NCI-H1930 (cell line): ENCODE data around the gene CRISP1.
"Not testable (repeated sequence)": the region's sequence is repeated elsewhere in the genome, so short reads cannot be mapped to it uniquely, and the experiment has no call there.

Source experiments
- DNase-seq, 2 experiments: peaks; one replicate each; lab custom pipeline; 2025; lab: John Stamatoyannopoulos, UW

CRISP1 gene

DNA sequence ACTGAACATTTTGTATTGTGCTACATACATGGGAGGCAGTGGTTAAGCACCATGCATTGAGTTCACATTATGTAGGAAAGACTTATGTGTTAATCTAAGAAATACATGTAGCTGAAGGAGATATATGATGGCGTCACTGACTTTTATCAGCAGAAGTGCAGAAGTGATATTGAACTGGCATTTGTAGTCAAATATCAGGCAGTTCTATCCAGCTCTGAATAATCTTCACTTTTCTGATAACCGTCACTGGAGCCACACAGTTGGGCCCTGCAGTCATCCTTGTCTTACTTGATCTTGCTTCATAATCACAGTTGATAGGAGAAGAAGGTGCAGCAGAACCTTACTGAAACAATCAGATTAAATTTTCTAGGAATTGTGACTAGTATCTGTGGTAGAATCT is 26.4 kb downstream of the CRISP1 start:
- no peak for DNase-seq

DNA sequence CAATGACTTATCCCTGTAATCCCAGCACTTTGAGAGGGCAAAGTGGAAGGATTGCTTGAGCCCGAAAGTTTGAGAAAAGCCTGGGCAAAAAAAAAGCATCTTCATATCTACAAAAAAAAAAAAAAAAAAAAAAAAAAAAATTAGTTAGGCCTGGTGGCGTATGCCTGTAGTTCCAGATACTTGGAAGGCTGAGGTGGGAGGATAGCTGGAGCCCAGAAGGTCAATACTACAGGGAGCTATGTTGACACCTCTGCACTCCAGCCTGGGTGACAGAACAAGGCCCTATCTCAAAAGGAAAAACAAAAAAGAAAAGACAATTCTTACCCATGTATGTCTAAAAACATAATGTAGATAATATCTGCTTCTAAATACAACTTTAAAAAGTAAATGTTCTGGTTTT is 27.2 kb downstream of the CRISP1 start:
- DNase-seq, result no peak

DNA sequence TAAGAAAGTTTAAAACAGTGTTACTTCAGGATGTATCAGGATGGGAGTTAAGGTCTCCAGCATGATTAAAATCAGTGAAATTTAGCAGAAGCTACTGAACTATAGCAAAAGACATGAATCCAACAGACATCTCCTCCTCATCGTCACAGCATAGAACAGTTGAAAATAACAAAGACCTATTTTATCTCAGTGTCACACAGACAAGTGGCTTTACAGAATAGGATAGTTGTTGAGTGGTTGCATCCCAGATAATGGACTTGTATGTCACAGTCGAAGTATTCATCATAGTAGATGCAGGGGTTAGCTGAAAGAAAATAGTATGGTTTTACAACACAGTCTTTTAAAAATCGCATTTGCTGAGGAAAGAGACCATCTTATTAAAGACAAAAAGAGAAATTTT is 31.2 kb downstream of the CRISP1 start:
- no peak for DNase-seq

DNA sequence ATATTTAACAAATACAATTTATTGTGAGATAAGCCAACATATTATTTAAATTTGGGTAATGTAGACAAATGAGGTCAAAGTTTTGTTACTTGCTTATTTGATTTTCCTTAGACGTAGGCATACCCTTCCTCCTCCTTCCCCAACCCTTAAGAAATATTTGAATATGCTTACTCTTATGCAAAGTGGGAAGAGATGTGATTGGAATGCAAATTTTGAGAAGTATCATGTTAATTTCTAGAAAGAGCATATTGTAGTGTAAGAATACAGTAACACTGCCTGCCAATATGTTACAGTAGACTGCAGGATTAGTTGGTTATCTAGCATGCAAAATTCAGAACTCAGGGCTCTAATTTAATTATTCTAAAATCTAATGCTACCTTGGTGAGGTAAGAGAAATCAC is 32.9 kb downstream of the CRISP1 start:
- DNase-seq, result no peak

DNA sequence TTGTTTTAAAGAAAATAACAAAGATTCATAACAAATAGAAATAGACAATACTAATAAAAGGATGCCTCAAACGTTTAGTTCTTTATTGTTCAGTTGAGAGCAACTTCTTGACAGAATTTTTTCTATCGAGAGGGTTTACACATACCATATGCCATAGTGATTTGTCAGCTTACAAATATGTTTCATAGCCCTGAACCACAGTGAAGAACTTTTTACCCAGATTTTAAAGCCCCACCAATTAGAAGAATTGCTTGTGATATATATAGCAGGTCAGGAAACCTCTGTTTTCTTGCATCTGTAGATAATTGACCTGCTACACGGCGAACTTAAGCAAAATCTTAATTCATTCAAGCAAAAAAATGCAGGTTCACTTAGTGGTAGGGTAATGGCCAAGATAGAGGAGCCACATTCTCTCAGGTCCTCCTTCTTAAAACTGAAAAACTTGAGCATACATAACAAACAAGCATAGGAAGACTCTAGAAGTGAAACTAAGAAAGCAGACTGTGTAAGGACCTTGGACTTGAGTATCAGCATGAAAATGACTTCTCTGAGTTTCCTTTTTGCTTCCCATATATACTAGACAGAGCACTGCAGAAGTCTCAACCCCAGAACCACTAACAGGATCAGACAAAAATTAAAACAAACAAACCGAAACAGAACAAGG is 39.5 kb downstream of the CRISP1 start:
- no peak for DNase-seq

DNA sequence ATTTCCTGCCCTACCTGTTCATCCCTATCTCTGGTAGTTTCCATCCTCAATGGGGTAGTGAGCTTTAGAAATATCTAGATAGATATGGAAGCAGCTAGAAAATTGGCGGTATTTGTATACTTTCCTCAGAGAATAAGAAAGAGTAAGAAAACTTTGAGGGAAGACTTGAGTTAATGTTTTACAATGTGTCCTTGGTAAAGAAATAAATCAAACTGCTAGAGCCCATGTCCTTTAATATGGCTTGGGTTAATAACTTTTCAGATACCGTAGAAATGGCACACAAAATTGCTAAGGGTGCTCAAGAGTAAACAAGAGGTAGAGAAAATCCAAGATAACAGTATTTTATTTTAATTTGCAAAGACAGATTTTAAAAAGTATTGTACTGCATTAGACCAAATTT is 51.2 kb downstream of the CRISP1 start:
- DNase-seq, result no peak

DNA sequence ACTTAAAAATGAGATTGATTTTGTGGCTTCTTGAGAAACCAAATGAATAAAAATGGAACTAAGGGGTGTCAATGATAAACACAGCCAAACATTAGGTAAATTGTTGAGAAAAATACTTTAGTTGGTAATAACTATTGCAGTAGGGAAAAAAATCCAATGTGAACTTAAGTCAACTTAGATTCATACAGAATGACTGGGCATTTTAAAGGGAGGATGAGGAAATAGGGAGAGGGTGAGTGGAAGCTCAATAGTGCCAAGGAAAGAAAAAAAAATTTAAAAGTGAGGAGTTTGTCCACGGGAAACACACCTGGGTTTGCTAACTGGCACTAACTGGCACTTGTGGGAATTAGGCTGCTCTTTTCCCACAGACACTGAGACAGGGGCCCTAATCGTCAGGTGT is 53.1 kb downstream of the CRISP1 start:
- no peak for DNase-seq

DNA sequence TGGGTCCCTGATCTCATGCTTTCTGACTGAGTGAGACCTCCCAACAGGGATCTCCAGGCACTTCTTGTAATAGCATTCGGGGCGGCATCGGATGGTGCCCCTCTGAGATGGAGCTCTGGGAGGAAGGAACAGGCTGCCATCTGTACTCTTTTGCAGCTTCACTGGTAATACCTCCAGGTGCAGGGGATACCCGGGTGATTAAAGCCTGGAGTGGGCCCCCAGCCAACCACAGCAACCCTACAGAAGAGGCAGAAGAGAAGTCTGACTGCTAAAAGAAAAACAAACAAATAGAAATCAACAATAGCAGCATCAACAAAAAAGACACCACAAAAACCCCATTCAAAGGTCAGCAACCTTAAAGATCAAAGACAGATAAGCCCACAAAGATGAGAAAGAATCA is 60.2 kb downstream of the CRISP1 start:
- DNase-seq, result no peak

DNA sequence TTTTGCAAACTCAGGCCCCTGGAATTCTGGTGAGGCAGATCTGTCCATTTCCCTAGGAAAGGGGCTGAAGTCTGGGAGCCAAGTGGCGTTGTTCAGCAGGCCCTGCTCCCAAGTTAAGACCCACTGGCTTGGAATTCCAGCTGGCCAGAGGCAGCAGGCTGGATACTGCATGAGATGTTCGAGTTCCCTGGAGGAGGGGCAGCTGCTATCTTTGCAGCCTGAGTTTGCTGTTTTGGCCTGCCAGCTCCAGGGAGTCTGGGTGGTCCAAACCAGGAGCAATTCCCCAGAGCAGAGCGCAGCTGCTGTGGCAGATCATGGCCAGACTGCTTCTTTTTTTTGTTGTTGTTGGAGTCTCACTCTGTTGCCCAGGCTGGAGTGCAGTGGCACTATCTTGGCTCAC is 61.1 kb downstream of the CRISP1 start:
- DNase-seq, result no peak

DNA sequence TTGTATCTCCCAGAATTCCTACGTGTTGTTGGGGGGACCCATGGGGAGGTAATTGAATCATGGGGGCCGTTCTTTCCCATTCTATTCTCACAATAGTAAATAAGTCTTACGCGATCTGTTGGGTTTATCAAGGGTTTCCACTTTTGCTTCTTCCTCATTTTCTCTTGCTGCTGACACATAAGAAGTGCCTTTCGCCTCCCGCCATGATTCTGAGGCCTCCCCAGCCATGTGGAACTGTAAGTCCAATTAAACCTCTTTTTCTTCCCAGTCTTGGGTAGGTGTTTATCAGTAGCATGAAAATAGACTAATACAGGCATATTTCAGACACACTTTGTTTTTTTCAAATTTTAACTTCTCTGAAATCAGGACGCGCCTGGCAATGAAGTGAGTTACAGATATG is 64.8 kb downstream of the CRISP1 start:
- no peak for DNase-seq

DNA sequence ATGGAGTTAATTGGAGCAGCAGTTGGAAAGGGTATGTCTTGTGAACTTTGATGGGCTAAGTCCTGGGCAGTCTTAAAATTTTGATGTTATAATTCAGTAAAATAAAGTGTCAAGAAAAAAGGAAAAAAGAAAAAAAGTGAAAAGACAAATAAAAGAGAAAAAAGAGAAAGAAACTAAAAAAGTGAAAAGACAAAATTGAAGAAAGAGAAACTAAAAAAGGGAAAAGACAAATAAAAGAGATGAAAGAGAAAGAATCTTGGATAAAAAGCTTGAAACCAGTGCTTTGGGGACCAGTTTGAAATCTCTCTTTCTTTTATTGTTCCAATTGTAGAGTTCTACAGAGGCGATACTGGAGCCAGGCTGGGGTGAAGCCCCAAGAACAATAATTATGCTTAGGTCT is 67.2 kb downstream of the CRISP1 start:
- DNase-seq, result no peak

DNA sequence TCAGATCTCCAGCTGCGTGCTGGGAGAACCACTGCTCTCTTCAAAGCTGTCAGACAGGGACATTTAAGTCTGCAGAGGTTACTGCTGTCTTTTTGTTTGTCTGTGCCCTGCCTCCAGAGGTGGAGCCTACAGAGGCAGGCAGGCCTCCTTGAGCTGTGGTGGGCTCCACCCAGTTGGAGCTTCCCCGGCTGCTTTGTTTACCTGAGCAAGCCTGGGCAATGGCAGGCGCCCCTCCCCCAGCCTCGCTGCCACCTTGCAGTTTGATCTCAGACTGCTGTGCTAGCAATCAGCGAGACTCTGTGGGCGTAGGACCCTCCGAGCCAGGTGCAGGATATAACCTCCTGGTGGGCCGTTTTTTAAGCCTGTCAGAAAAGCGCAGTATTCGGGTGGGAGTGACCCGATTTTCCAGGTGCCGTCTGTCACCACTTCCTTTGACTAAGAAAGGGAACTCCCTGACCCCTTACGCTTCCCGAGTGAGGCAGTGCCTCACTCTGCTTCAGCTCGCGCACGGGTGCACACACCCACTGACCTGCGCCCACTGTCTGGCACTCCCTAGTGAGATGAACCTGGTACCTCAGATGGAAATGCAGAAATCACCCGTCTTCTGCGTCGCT is 69.4 kb downstream of the CRISP1 start:
- not testable (repeated sequence) for DNase-seq

DNA sequence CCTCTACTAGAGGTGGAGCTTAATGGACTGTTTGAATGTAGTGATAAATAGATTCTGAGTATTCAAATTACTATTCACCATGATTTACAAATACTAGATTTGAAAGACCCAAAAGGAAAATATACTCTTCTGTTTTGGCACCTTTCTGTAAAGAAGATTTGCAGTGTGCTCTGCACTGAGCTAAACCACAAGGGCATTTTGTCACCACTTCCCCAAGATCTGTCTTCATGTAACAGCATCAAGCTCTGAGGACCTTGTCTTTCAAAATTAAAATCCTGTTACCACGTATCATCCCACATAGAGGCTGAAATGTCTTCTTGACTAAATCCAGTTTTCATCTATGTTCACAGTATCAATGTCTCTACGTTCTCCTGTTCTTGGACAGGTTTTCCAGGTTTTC is 76.0 kb downstream of the CRISP1 start:
- DNase-seq, result no peak

DNA sequence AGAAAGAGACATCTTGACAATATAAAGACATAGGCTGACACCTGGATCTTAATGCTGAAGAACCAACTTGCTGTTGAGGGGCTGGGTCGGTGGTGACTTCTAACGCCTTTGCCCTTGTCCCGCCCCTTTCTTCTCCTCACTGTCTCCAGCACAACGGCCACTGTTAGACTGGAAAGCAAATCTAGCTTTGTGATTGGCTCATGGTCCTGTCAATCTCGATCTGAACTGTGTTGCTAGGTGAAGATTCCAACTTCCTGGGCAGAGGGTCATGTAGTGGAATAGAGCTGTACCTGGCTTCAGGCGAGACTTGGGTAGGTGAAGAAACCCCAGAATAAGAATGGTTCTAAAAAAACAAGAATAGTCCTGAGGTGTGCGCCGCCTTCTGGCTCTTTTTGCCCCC is 79.2 kb downstream of the CRISP1 start, which contains the start of gene PGK2:
TSS of gene PGK2 (minus strand) at position 110 of the 400 bp plus-strand sequence. CDS start at position 12, 98 bp downstream.
- no peak for DNase-seq

DNA sequence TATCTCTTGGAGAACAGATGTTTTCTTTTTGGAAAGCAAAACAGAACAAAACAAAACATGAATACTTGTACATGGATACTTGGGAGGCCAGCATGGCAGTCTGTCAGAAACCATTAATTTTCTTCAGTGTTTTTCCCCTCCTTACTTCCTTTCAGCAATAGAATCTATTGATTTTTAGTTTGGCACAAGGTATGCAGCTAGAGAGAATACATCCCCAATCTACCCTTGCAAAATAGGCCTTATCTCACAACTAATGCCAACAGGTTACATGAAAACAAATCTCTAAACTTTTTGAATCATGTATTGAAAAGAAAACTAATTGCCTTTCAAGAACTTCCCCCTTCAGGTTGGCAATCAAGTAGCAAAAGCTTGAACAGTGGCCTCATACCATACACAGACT is 82.1 kb downstream of the CRISP1 start:
- no peak for DNase-seq
